ENCODE data around the gene CORO7. TPM values are rescaled to one million over a fixed set of nuclear protein-coding genes. Genes with fewer than 3 reads are reported as not detected.

Gene CORO7
- polyA plus RNA-seq, 1 experiment = 13.8 TPM

DNA sequence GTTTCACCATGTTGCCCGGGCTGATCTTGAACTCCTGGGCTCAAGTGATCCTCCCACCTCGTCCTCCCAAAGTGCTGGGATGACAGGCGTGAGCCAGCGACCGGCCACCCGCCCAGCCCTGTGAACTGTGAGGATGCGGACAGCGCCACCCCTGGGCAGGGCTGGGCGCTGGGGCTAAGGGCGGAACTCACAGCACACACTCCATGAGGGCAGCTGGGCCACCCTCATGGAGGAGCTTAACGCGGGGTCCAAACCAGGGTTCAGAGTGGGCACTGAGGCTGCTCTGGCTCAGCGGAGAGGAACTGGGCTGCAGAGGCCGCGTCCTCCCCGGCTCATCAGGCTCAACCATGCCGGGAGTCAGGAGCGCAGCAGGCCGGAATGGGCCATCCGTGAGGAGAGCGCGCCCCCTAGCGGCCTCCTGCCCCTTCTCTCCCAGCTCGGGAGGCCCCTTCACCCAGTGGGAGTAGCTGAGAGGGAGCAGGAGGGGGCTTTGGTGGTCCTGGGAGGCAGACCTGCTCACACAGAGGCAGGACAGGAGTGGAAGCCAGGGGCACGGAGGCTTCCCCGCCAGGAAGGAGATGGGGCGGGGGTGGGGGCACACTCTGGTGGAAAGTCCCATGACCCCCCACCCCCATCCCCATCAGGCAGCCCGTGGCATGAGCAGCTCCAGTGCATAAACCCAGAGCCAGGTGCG is 13.8 kb downstream of the CORO7 start:
- no peak overlapping the region for H3K4me3 ChIP-seq (ENCODE audit: low read depth, low read length)
- TF ChIP-seq, protein P1, sequence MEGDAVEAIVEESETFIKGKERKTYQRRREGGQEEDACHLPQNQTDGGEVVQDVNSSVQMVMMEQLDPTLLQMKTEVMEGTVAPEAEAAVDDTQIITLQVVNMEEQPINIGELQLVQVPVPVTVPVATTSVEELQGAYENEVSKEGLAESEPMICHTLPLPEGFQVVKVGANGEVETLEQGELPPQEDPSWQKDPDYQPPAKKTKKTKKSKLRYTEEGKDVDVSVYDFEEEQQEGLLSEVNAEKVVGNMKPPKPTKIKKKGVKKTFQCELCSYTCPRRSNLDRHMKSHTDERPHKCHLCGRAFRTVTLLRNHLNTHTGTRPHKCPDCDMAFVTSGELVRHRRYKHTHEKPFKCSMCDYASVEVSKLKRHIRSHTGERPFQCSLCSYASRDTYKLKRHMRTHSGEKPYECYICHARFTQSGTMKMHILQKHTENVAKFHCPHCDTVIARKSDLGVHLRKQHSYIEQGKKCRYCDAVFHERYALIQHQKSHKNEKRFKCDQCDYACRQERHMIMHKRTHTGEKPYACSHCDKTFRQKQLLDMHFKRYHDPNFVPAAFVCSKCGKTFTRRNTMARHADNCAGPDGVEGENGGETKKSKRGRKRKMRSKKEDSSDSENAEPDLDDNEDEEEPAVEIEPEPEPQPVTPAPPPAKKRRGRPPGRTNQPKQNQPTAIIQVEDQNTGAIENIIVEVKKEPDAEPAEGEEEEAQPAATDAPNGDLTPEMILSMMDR (IDR thresholded peaks at IDR 0.05; ENCODE audit: insufficient read depth, low read depth, low read length) = peak; percentile 88

DNA sequence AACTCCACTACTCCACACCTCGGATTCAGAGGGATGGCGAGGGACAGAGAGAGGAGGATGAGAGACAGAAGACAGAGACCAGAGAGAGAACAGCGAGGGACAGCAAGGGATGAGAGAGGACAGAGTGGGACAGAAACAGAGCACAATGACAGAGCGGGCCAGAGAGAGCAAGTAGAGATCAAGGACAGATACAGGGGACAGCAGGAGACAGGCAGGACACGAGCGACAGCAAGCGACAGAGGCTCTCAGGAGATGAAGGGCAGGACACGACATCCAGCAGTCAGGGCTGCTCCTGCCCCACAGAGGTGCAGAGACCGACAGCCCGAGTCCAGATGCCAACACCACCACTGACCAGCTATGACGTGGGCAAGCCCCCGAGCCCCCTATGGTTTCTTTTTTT is 14.9 kb downstream of the CORO7 start:
- Histone ChIP-seq H3K4me3 (ENCODE audit: low read depth, low read length) (no peak overlapping the region), H3K27me3 (ENCODE audit: control insufficient read depth, insufficient read depth, low read length) (no peaks in the 10 kb centered on the region), H3K36me3 (ENCODE audit: control insufficient read depth, insufficient read depth, low read length) (peaks cover 20% of the 10 kb centered on the region)
- ChIA-PET POLR2A (no interaction called here), CTCF (interaction anchor here (0.6 to 12.3 kb wide), 18 partner anchors 11 to 430 kb away, joined by 3 to 205 read pairs (median 16); partner anchors contain the start of genes CORO7, PAM16, TFAP4 and VASN)
- TF ChIP-seq, protein P1 (IDR thresholded peaks at IDR 0.05; ENCODE audit: insufficient read depth, low read depth, low read length) = no peak
- DNase-seq (ENCODE audit: low read depth) = no peak

More for the DNA sequence above, 13.8 kb downstream of the CORO7 start:
- ChIA-PET POLR2A (no interaction called here), CTCF (interaction anchor here (0.6 to 12.3 kb wide), 47 partner anchors 10 to 881 kb away, joined by 3 to 205 read pairs (median 6); partner anchors contain the start of genes ANKS3, CORO7, DNAAF8 and PAM16)
- Histone ChIP-seq H3K36me3 (ENCODE audit: control insufficient read depth, insufficient read depth, low read length) (peaks cover 23% of the 10 kb centered on the region), H3K27me3 (ENCODE audit: control insufficient read depth, insufficient read depth, low read length) (no peaks in the 10 kb centered on the region)
- DNase-seq (ENCODE audit: low read depth) = no peak

DNA sequence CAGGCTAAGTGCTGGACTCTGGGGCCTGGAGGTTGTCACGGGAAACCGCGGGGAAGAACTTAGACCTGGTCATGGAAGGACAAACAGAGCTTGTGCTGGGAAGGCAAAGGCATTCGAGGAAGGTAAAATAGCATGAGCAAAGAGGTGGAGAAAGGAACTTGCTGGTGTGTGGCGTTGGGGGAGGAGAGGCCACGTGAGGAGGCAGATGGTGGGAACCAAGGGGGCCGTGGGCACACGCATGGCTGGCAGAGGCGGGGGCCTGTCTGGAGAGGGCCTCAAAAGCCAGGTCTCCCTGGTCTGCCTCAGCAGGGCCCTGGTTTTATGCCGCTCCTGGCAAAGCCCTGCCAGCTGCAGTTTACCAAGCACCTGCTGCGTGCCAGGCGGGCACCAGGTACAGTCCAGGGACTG is 15.3 kb downstream of the CORO7 start:
- ChIA-PET POLR2A (no interaction called here), CTCF (interaction anchor here (0.7 to 12.3 kb wide), 6 partner anchors 10 to 201 kb away, joined by 4 to 205 read pairs (median 78); partner anchors contain the start of gene PAM16)
- no peak overlapping the region for H3K4me3 ChIP-seq (ENCODE audit: low read depth, low read length)
- no peaks in the 10 kb centered on the region for H3K27me3 ChIP-seq (ENCODE audit: control insufficient read depth, insufficient read depth, low read length)
- no peak for DNase-seq (ENCODE audit: low read depth)
- TF ChIP-seq, protein P1 (IDR thresholded peaks at IDR 0.05; ENCODE audit: insufficient read depth, low read depth, low read length) = no peak
- H3K36me3 ChIP-seq (ENCODE audit: control insufficient read depth, insufficient read depth, low read length) = peaks cover 18% of the 10 kb centered on the region

DNA sequence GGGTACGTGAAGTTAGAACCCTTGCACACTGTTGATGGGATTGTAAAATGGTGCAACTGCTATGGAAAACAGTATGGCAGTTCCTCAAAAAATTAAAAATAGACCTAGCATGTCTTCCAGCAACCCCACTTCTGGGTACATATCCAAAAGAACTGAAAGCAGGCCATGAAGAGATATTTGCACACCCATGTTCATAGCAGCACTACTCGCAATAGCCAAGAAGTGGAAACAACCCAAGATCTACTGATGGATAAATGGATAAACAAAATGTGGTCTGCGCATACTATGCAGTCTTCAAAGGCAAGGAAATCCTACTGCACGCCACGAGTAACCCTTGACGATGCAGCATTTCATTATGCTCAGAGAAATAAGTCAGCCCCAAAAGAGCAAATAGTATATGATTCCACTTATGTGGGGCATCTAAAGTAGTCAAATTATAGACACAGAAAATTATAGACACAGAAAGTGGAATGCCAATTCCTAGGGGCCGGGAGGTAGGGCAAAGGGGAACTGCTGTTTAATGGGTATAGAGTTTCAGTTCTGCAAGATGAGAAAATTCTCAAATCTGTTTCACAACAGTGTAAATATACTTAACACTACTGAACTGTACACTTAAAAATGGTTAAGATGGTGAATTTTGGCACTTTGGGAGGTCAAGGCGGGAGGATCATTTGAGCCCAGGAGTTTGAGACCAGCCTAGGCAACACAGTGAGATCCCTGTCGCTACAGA is 17.2 kb downstream of the CORO7 start:
- DNase-seq (ENCODE audit: low read depth) = no peak
- peaks cover 13% of the 10 kb centered on the region for H3K36me3 ChIP-seq (ENCODE audit: control insufficient read depth, insufficient read depth, low read length)
- ChIA-PET CTCF (interaction anchor here (0.9 to 12.3 kb wide), 3 partner anchors 39 to 146 kb away, joined by 3 to 205 read pairs (median 5); no protein-coding TSS in a partner anchor), POLR2A (interaction anchor here (0.7 kb wide), 1 partner anchor 498 kb away, joined by 4 read pairs; no protein-coding TSS in a partner anchor)
- no peak overlapping the region for H3K4me3 ChIP-seq (ENCODE audit: low read depth, low read length)
- TF ChIP-seq, protein P1 (IDR thresholded peaks at IDR 0.05; ENCODE audit: insufficient read depth, low read depth, low read length) = no peak
- no peaks in the 10 kb centered on the region for H3K27me3 ChIP-seq (ENCODE audit: control insufficient read depth, insufficient read depth, low read length)
